HG03558 (cell line): ENCODE data around the gene TEX22.

ENCODE experiments used
- ATAC-seq: cut with Tn5 transposase; IDR thresholded peaks from one replicate; pipeline ENCODE4 v1.9.1; 2021; ENCODE audit warnings: moderate number of reproducible peaks; ENCODE audit not compliant: unreplicated experiment; ENCODE audit errors: extremely low read depth

Gene TEX22

GRCh38 chr14:105418269-105419194 lies 20.2 kb downstream of the TEX22 start:
- no peak for ATAC-seq

- ATAC-seq: no peak
Observed at GRCh38 chr14:105419195-105420091, 21.1 kb downstream of the TEX22 start, which contains the start of gene MTA1. Gene MTA1 (plus strand): TSS chr14:105419827. CDS start chr14:105420036, 209 bp downstream.

GRCh38 chr14:105420101-105420973 lies 22.0 kb downstream of the TEX22 start:
- ATAC-seq: no peak

- ATAC-seq: no peak
Observed at GRCh38 chr14:105420974-105421674, 22.8 kb downstream of the TEX22 start.

GRCh38 chr14:105421723-105422615 lies 23.6 kb downstream of the TEX22 start:
- ATAC-seq: no peak

GRCh38 chr14:105422695-105423487 lies 24.6 kb downstream of the TEX22 start:
- no peak for ATAC-seq

GRCh38 chr14:105423488-105424195 lies 25.3 kb downstream of the TEX22 start:
- ATAC-seq: no peak

- ATAC-seq: no peak
Observed at GRCh38 chr14:105424861-105425260, 26.5 kb downstream of the TEX22 start.

- ATAC-seq: no peak
Observed at GRCh38 chr14:105425823-105426247, 27.5 kb downstream of the TEX22 start.

GRCh38 chr14:105426416-105427130 lies 28.2 kb downstream of the TEX22 start:
- ATAC-seq: no peak

- no peak for ATAC-seq
Observed at GRCh38 chr14:105427412-105427811, 29.1 kb downstream of the TEX22 start.

GRCh38 chr14:105427936-105428485 lies 29.7 kb downstream of the TEX22 start:
- ATAC-seq: no peak

GRCh38 chr14:105430042-105430441 lies 31.7 kb downstream of the TEX22 start:
- ATAC-seq: no peak

GRCh38 chr14:105430565-105430964 lies 32.2 kb downstream of the TEX22 start:
- ATAC-seq: no peak

GRCh38 chr14:105431256-105431655 lies 32.9 kb downstream of the TEX22 start:
- no peak for ATAC-seq

GRCh38 chr14:105432657-105433056 lies 34.3 kb downstream of the TEX22 start:
- ATAC-seq: no peak
